ENCODE data around the gene S100A11. TPM values are rescaled to one million over a fixed set of nuclear protein-coding genes. Genes with fewer than 3 reads are reported as not detected.

S100A11 gene
- total and polyA plus RNA-seq, 7 donors: 92.6 to 633 (median 156) TPM

GRCh38 chr1:152022474-152022873 lies 14.3 kb downstream of the S100A11 start:
- WGBS, 2 donors: 77 to 78% methylated on average over 3 of the region's 3 CpGs
- Histone ChIP-seq H3K27ac (no peak overlapping the region), H3K27me3 (no peaks in the 10 kb centered on the region), H3K9me3 (no peaks in the 10 kb centered on the region), H3K36me3 (no peaks in the 10 kb centered on the region), H3K4me3 (no peak overlapping the region), H3K4me1 (no peaks in the 10 kb centered on the region)
- intact Hi-C loops (cut with DNase I): no loop called here
- TF ChIP-seq POLR2A (IDR thresholded peaks at IDR 0.05): no peak
- no peak for TF ChIP-seq EP300 (IDR thresholded peaks at IDR 0.05)
- TF ChIP-seq CTCF (IDR thresholded peaks at IDR 0.05): no peak
- TF ChIP-seq POLR2AphosphoS5 (IDR thresholded peaks at IDR 0.05): no peak
- DNase-seq: no peak

GRCh38 chr1:152021569-152021968 lies 15.2 kb downstream of the S100A11 start:
- Histone ChIP-seq H3K27ac (no peak overlapping the region), H3K27me3 (no peaks in the 10 kb centered on the region), H3K4me1 (no peaks in the 10 kb centered on the region), H3K4me3 (no peak overlapping the region), H3K36me3 (no peaks in the 10 kb centered on the region), H3K9me3 (no peaks in the 10 kb centered on the region)
- intact Hi-C loops (cut with DNase I): no loop called here
- 89 to 93% methylated on average over 7 of the region's 7 CpGs for WGBS, 2 donors
- no peak for TF ChIP-seq POLR2A (IDR thresholded peaks at IDR 0.05)
- TF ChIP-seq POLR2AphosphoS5 (IDR thresholded peaks at IDR 0.05): no peak
- no peak for TF ChIP-seq CTCF (IDR thresholded peaks at IDR 0.05)
- TF ChIP-seq EP300 (IDR thresholded peaks at IDR 0.05): no peak
- no peak for DNase-seq

- Histone ChIP-seq H3K4me3 (no peak overlapping the region), H3K36me3 (no peaks in the 10 kb centered on the region), H3K9me3 (no peaks in the 10 kb centered on the region), H3K4me1 (no peaks in the 10 kb centered on the region), H3K27me3 (no peaks in the 10 kb centered on the region), H3K27ac (no peak overlapping the region)
- TF ChIP-seq POLR2AphosphoS5 (IDR thresholded peaks at IDR 0.05): no peak
- TF ChIP-seq EP300 (IDR thresholded peaks at IDR 0.05): no peak
- no peak for TF ChIP-seq CTCF (IDR thresholded peaks at IDR 0.05)
- no peak for TF ChIP-seq POLR2A (IDR thresholded peaks at IDR 0.05)
- WGBS, 2 donors: 70 to 72% methylated on average over 3 of the region's 3 CpGs
- no peak for DNase-seq
- intact Hi-C loops (cut with DNase I): no loop called here
Observed at GRCh38 chr1:152020849-152021248, 16.0 kb downstream of the S100A11 start.

- H3K9me3 ChIP-seq: no peaks in the 10 kb centered on the region
- no peak for DNase-seq
- H3K27me3 ChIP-seq: peaks cover 0 to 4% (median 0%) of the 10 kb centered on the region in 3 donors
- WGBS, 2 donors: 56 to 61% methylated on average over 4 of the region's 4 CpGs
- no peak overlapping the region for H3K4me3 ChIP-seq
- intact Hi-C loops (cut with DNase I): no loop called here
- H3K27ac ChIP-seq: no peak overlapping the region
- no peaks in the 10 kb centered on the region for H3K4me1 ChIP-seq
- TF ChIP-seq CTCF (IDR thresholded peaks at IDR 0.05): no peak
- no peak for TF ChIP-seq POLR2A (IDR thresholded peaks at IDR 0.05)
- TF ChIP-seq EP300 (IDR thresholded peaks at IDR 0.05): no peak
- no peak for TF ChIP-seq POLR2AphosphoS5 (IDR thresholded peaks at IDR 0.05)
- no peaks in the 10 kb centered on the region for H3K36me3 ChIP-seq
Observed at GRCh38 chr1:152018537-152018936, 18.3 kb downstream of the S100A11 start.

GRCh38 chr1:152015766-152016165 lies 21.0 kb downstream of the S100A11 start:
- intact Hi-C loops (cut with DNase I): no loop called here
- WGBS, 2 donors: 72 to 76% methylated on average over 6 of the region's 6 CpGs
- no peak overlapping the region for H3K4me3 ChIP-seq
- no peaks in the 10 kb centered on the region for H3K36me3 ChIP-seq
- TF ChIP-seq EP300 (IDR thresholded peaks at IDR 0.05) (no peak), CTCF (IDR thresholded peaks at IDR 0.05) (no peak), POLR2A (IDR thresholded peaks at IDR 0.05) (no peak), POLR2AphosphoS5 (IDR thresholded peaks at IDR 0.05) (no peak)
- no peak overlapping the region for H3K27ac ChIP-seq
- no peaks in the 10 kb centered on the region for H3K9me3 ChIP-seq
- DNase-seq: no peak
- H3K27me3 ChIP-seq: peaks cover 0 to 4% (median 0%) of the 10 kb centered on the region in 3 donors
- H3K4me1 ChIP-seq: no peaks in the 10 kb centered on the region

All from sigmoid colon (tissue), 7 donors.